ENCODE measurements around the gene ZNF548.

The ZNF548 gene

DNA sequence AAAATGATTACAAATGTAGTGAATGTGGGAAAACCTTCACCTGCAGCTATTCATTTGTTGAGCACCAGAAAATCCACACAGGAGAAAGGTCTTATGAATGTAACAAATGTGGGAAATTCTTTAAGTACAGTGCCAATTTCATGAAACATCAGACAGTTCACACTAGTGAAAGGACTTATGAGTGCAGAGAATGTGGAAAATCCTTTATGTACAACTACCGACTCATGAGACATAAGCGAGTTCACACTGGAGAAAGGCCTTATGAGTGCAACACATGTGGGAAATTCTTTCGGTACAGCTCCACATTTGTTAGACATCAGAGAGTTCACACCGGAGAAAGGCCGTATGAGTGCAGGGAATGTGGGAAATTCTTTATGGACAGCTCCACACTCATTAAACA lies 9.2 kb downstream of the ZNF548 start:
- DNase-seq (ENCODE audit: low read depth): no peak
- H3K4me3 ChIP-seq (ENCODE audit: low read depth, low read length): no peak overlapping the region
- TF ChIP-seq, protein P1, sequence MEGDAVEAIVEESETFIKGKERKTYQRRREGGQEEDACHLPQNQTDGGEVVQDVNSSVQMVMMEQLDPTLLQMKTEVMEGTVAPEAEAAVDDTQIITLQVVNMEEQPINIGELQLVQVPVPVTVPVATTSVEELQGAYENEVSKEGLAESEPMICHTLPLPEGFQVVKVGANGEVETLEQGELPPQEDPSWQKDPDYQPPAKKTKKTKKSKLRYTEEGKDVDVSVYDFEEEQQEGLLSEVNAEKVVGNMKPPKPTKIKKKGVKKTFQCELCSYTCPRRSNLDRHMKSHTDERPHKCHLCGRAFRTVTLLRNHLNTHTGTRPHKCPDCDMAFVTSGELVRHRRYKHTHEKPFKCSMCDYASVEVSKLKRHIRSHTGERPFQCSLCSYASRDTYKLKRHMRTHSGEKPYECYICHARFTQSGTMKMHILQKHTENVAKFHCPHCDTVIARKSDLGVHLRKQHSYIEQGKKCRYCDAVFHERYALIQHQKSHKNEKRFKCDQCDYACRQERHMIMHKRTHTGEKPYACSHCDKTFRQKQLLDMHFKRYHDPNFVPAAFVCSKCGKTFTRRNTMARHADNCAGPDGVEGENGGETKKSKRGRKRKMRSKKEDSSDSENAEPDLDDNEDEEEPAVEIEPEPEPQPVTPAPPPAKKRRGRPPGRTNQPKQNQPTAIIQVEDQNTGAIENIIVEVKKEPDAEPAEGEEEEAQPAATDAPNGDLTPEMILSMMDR (conservative IDR thresholded peaks at IDR 0.05; ENCODE audit: low read depth, low read length): no peak

DNA sequence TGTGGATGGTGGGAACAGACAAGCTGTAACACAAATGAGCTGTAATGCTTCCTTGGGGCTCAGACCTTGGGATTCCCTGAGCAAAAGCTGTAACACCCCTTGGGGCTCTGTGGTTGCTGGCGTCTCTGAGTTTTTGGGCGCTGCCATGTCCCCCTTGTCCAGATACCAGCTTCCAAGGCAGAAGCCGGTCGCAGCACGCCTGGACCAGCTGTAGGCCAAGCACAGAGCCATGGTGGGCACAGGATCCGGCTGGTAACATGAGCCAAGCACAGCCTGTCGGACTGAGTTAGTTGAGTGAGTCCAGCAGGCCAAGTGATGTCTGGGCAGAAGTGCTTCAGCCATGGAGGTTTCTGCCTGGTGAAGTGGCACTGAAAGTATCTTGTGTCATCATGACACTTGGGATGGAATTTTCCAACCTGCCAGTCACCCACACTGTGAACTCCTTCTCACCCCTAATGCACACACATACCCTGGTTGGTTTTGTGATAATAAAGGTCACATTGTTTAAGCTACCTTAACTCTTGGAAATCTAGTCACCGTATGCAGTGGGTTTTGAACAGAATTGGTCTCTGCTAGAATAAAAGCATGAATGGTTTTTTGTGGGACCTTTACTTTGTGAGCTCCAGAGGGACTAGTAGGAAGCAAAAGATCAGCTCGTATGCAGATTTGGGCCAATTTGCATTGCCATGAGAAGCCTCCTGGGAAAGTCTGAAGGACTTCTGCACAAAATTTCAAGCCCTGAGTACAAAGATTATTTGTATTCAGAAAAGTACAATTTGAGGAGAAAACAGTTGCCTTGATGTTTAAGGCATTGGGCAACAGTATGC lies 14.3 kb downstream of the ZNF548 start:
- H3K4me3 ChIP-seq (ENCODE audit: low read depth, low read length): no peak overlapping the region
- DNase-seq (ENCODE audit: low read depth): no peak
- TF ChIP-seq, protein P1 (conservative IDR thresholded peaks at IDR 0.05; ENCODE audit: low read depth, low read length): no peak

DNA sequence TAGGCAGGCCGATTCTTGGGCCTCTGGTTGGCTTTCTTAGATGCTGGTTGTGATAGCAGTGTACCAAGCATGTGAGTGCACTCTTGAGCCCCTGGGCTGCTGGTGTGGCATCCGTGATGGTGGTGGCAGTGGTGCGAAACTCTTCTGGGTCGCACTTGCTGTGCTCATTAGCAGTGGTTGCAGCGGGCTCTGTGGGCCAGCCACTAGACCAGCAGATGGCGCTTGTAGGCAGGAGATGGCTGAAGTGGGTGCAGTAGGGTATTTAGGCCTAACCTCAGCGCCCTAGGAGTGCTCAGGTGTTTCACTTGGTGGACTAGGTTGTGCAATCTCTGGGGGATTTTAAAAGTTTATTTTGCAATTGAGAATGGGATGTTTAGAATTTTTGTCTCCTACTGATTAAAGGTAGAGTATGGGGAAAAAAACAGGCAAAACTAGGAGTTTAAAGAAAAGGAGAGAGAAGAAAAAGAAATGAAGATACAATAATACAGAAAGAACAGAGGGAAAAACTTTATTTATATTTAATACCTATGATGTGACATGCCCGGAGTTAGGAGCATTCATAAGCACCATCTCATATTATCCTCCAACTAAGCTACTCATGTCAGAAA lies 17.0 kb downstream of the ZNF548 start:
- peak; percentile 61 for DNase-seq (ENCODE audit: low read depth)
- no peak overlapping the region for H3K4me3 ChIP-seq (ENCODE audit: low read depth, low read length)
- TF ChIP-seq, protein P1 (conservative IDR thresholded peaks at IDR 0.05; ENCODE audit: low read depth, low read length): peak; percentile 93

DNA sequence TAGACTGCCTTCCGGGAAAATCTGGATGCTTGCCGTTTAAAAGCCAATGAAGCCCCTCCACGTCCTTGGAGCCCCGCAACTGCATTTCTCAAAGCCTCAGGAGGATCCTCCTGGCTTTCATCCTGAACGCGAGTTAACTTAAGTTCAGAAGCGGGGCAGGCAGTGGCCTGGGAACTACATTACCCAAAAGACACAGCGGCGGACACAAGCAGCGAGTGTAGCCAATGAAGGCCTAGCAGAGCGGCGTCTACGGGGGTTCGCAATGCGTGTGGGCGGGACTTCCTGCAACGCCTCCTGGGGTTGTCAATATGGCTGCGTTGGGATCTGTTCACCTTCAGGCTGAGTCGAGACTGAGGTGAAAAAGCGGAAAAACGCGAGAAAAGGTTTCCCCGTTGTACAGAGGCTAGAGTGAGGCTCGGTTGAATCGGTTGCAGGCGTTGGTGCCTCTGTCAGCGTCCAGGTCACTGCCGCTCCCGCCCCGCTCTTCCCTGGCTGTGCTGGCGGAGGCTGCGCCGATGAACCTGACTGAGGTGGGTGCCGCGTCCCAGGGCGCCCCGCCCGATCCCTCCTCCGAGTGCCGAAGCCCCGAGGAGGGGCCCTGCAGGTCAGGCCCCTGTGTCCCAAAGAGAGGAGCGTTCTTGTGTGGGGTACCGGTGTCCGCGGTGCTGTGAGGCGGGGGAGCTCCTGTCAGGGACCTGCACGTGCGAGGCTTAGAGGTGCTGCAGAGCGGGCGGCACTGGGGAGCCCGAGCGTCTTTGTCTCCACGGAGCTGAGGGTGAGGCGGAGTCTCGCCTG lies 21.4 kb downstream of the ZNF548 start, which contains the start of gene ZNF17:
Gene ZNF17, plus strand, starts transcription at position 285 of the 795 bp plus-strand sequence. CDS start 2,455 bp downstream, outside the sequence.
- DNase-seq (ENCODE audit: low read depth): peak; percentile 97
- H3K4me3 ChIP-seq (ENCODE audit: low read depth, low read length): peak within 1 kb of the TSS; percentile 88
- TF ChIP-seq, protein P1 (conservative IDR thresholded peaks at IDR 0.05; ENCODE audit: low read depth, low read length): no peak

- H3K4me3 ChIP-seq (ENCODE audit: low read depth, low read length): no peak overlapping the region
- TF ChIP-seq, protein P1 (conservative IDR thresholded peaks at IDR 0.05; ENCODE audit: low read depth, low read length): no peak
- no peak for DNase-seq (ENCODE audit: low read depth)
Measured at GRCh38 chr19:57419439-57419838, 29.8 kb downstream of the ZNF548 start.

DNA sequence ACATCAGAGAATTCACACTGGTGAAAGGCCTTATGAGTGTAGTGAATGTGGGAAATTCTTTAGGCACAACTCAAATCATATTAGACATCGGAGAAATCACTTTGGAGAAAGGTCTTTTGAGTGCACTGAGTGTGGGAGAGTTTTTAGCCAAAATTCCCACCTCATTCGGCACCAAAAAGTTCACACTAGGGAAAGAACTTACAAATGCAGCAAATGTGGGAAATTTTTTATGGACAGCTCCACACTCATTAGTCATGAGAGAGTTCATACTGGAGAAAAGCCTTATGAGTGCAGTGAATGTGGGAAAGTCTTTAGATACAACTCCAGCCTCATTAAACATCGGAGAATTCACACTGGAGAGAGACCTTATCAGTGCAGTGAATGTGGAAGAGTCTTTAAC lies 31.4 kb downstream of the ZNF548 start:
- no peak overlapping the region for H3K4me3 ChIP-seq (ENCODE audit: low read depth, low read length)
- TF ChIP-seq, protein P1 (conservative IDR thresholded peaks at IDR 0.05; ENCODE audit: low read depth, low read length): no peak
- no peak for DNase-seq (ENCODE audit: low read depth)

Data from choroid plexus epithelial cell (primary cell).